Bronchial epithelial cell (primary cell): ENCODE results near the gene BRWD1. TPM values are rescaled to one million over a fixed set of nuclear protein-coding genes. Genes with fewer than 3 reads are reported as not detected.

Source experiments
- DNase-seq: peaks from one replicate; pipeline ENCODE4 v3.0.0-alpha.2; 2010; ENCODE audit warnings: low read depth
- FAIRE-seq: peaks from 2 replicates; lab custom pipeline; 2011; peaks lifted over from hg19 to GRCh38; lab: Jason Lieb, UNC
- H3K27me3 ChIP-seq: 2 replicates; pipeline ENCODE4 v1.5.1; 2011; ENCODE audit warnings: low read length; ENCODE audit not compliant: control insufficient read depth, insufficient read depth
- H3K36me3 ChIP-seq: 2 replicates; pipeline ENCODE4 v1.5.1; 2011; ENCODE audit warnings: low read length; ENCODE audit not compliant: control insufficient read depth, insufficient read depth
- H3K4me3 ChIP-seq: 2 replicates; pipeline ENCODE4 v1.5.1; 2011; ENCODE audit warnings: mild to moderate bottlenecking, low read depth, low read length, control low read depth
- total RNA-seq: library from RNA; depleted of rRNA; stranded (reverse); fragments of >200 nt; gene quantifications from 2 replicates; pipeline ENCODE4 v1.2.1, GENCODE V29; 2014
- TF ChIP-seq, protein P1 (sequence below): IDR thresholded peaks from 2 replicates; pipeline ENCODE4 v1.5.1; 2011; ENCODE audit warnings: mild to moderate bottlenecking, moderate library complexity, low read length, control low read depth, inconsistent platforms; ENCODE audit not compliant: insufficient read depth, severe bottlenecking

Gene BRWD1
- total RNA-seq, 1 donor from 2014 or later, result 71.6 TPM

DNA sequence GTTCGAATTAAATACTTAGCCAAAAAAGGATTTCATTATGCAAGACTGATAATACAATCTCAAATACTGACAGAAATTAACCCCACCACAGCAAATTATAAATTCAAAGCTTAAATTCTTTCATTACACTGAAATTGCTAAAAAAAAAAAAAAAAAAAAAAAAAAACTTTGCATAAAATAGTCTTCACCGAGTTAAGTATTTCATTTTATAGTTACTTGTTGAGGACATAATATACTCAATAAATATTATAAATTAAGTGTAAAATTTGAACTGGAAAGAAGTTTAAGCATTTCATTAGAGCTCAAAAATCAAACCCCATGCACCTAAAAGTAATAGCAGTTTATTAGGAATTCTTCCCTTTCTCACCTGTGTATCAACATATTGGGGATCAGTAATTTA, 128.3 kb downstream of the BRWD1 start:
- H3K4me3 ChIP-seq, result no peak overlapping the region
- TF ChIP-seq, protein P1, sequence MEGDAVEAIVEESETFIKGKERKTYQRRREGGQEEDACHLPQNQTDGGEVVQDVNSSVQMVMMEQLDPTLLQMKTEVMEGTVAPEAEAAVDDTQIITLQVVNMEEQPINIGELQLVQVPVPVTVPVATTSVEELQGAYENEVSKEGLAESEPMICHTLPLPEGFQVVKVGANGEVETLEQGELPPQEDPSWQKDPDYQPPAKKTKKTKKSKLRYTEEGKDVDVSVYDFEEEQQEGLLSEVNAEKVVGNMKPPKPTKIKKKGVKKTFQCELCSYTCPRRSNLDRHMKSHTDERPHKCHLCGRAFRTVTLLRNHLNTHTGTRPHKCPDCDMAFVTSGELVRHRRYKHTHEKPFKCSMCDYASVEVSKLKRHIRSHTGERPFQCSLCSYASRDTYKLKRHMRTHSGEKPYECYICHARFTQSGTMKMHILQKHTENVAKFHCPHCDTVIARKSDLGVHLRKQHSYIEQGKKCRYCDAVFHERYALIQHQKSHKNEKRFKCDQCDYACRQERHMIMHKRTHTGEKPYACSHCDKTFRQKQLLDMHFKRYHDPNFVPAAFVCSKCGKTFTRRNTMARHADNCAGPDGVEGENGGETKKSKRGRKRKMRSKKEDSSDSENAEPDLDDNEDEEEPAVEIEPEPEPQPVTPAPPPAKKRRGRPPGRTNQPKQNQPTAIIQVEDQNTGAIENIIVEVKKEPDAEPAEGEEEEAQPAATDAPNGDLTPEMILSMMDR, result no peak
- no peak for FAIRE-seq

DNA sequence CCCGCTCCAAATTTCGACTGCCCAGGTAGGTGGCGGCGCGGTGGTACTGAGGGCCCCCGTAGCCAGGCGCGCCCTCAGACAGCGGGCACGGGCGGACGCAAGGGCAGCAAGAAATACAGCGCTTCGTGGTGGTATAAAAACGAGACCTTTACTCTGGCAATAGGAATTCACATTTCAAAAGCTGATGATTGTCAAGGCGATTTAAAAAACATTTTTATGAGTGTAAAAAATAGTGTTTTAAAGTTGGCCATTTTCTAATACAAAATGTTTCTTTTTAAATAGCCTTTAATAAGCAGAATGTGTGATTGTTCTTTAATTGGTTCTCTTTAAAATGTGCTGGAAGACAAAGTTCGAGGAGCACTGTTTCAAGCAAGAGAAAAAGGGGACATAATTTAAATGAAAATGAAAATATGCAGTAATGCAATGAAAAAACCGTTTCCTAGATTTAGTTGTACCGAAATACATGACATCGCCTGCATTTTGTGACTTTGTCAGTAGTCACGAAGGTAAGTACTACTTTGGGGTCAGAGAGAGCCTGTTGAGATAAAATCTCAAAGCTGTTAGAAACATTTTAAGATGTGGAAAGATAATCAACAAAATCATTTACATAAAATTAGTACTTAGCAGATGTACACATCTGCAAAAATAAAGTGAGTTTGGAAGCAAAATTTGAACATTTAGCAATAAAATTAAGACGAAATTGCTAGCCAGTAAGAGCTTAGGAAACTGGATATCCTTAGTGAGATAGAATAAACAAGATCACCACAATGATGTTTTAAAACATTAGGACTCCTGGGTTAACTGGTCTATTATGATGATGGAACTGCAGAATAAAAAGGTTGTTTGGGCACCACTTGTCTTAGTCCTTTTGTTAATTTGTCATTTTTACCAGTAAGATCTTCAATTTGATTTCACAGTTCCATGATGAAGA, 129.1 kb downstream of the BRWD1 start:
- FAIRE-seq (no peak), DNase-seq (peak; percentile 23)
- TF ChIP-seq, protein P1, result no peak
- Histone ChIP-seq H3K36me3 (no peaks in the 10 kb centered on the region), H3K4me3 (peak overlapping the region; percentile 45), H3K27me3 (no peaks in the 10 kb centered on the region)

More for the DNA sequence above, 128.3 kb downstream of the BRWD1 start:
- no peaks in the 10 kb centered on the region for H3K36me3 ChIP-seq
- no peaks in the 10 kb centered on the region for H3K27me3 ChIP-seq
- DNase-seq, result no peak

- no peaks in the 10 kb centered on the region for H3K27me3 ChIP-seq
- peak; percentile 82 for DNase-seq
- no peak for FAIRE-seq
- peak within 1 kb of the TSS; percentile 45 for H3K4me3 ChIP-seq
- TF ChIP-seq, protein P1, result no peak
- H3K36me3 ChIP-seq, result peaks cover 6% of the 10 kb centered on the region
Observed at GRCh38 chr21:39183272-39184049, 130.0 kb downstream of the BRWD1 start, which contains the start of gene PSMG1. TSS of gene PSMG1 (minus strand) at chr21:39183451. CDS start at chr21:39183385, 66 bp downstream.

DNA sequence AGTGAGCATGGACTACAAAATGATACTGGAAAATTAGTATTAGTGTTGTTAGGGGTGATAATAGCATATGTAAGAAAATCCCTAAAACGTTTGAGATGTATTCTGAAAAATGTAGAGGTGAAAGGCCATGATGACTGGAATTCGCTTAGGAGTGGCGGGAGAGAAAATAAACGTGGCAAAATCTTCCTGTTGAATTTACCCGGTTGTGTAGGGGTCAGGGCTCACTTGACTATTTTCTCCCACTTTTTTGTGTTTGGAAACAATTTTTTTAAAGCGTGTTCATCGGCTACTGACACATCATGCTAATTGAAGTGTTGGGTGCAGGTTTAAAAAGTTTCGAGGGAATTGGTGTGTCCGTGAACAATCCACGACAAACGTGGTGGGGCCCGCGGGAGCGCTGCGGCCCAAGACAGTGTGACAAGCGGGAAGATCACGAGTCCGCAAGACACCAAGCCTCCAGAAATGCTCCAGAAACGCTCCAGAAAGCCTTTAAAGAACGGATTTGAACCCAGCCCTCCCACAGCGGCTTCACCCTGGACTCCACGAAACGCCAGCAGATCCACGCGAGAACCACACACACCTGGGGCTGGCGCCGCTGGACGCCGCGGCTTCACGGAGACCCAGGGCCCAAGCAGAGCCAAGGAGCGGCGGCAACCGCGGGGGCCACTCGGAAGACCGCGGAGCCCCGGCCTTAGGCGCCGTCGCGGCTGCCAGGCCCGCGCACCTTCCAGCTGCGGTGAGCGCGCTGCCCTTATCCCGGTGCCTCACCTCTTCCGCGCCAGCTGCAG, 130.8 kb downstream of the BRWD1 start:
- DNase-seq (no peak), FAIRE-seq (no peak)
- peak overlapping the region; percentile 45 for H3K4me3 ChIP-seq
- peaks cover 6% of the 10 kb centered on the region for H3K36me3 ChIP-seq
- no peaks in the 10 kb centered on the region for H3K27me3 ChIP-seq
- TF ChIP-seq, protein P1, result no peak

GRCh38 chr21:39182016-39182415, 131.4 kb downstream of the BRWD1 start:
- TF ChIP-seq, protein P1, result no peak
- no peak for DNase-seq
- no peak for FAIRE-seq
- peaks cover 8% of the 10 kb centered on the region for H3K36me3 ChIP-seq
- H3K4me3 ChIP-seq, result peak overlapping the region; percentile 45
- no peaks in the 10 kb centered on the region for H3K27me3 ChIP-seq
